AG08396 (cell line): ENCODE results near the gene PRKAB2.
A peak's percentile ranks its signal among the peaks of the same experiment; 100 is the strongest.
"Not testable (repeated sequence)": the region's sequence is repeated elsewhere in the genome, so short reads cannot be mapped to it uniquely, and the experiment has no call there.

ENCODE experiments used
- DNase-seq: peaks from one replicate; pipeline ENCODE4 v3.0.0; 2012; ENCODE audit warnings: low spot score, mixed read lengths

Gene PRKAB2

DNA sequence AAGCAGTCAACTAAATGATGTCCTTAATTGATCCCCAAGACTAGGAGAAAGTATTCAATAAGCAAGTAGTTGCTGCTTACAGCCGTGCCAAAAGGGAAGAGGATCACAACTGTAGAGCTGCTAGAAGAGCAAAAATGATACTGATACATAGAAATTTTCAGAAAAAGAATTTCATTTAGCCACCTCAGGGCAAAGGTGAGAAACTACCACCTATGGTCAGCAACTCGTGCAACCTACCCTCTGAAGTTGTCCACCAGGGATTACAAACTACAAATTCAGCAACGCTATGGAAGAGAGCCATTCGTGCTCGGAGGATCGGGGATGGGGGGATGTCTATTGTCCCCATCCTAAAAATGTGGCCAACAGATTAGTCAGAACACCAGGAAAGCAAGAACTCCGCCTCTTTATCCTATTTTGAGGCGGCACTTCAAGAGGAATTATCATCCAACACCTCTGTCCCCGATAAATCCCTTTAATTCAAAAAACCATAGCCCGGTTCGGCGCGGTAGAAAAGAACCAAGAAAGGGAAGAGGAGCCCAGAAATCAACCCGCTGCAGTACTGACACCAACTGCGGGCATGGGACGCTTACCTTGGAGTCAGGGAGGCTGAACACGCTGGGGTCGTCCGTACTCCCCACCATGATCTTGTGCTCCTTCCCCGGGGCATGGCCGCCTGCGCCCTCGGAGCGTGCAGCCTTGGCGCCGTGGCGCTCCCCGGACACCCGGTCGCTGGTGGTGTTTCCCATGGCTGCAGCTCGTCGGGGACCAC, 687 bp downstream of the PRKAB2 start:
- DNase-seq, result peak; percentile 17

DNA sequence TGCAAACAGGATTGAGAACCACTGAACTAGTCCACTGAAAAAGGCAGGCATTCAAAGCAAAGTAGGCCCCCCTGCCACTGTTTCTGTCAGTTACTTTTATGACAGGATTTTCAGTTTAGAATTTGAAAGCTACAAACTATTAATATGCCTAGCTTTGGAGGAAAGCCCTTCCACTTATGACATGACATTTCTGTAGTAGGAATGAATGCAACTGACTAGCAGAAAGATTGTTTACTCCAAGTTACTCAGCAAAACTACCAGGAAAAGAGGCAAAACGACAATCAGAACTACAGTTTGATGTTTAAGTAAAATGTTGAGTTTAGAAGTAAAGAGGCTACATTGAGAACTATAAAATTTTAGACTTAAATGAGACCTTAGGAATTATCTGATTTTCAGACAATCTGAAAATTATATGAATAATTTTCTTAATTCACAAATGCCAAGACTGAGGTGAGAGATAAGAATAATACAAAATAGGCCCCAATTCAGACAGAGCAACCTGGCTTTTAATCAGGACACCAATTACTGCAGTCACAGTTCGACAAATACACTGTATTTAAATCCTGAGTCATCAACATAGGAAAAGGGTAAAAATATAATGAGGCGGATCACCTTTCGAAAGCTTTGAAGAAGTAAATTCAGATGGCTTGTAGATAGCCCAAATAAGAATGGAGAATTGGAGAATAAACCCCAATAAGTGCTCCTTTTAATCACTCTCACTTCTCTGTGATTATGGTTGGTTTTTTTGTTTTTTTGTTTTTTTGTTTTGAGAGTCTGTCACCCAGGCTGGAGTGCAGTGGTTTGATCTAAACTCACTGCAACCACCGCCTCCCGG, 2.2 kb downstream of the PRKAB2 start:
- no peak for DNase-seq

DNA sequence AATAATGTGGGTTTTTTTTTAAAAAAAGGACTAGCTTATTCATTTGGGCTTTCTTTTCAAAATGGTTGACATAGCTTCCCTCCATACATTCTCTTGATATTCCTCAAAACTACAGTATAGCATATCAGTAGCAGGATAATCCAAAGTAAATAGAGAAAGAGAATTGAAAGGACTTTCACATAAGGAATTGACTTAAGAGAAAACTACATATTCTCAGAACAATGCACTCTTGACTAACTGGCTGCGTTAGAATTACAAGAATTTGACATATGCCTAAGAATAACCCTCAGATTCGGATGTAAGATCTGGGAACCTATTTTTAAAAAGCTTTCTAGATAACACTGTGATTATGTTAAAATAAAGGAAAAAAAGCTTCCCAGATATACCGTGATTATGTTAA, 3.1 kb downstream of the PRKAB2 start:
- no peak for DNase-seq

DNA sequence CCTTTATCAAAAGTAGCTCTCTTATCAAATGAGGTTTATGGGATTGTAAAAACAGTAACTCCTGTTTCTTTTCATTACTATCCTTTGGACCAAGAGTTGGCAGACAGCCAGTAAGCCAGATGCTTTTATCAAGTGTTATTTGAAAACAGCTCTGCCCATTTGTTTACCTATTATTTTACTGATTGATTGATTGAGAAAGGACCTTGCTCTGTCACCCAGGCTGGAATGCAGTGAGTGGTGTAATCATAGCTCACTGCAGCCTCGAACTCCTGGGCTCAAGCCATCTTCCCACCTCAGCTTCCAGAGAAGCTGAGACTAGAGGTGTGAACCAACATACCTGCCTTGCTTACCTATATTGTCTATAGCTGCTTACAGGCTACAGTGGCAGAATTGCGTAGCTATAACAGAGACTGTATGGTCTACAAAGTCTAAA, 3.6 kb downstream of the PRKAB2 start:
- no peak for DNase-seq

DNA sequence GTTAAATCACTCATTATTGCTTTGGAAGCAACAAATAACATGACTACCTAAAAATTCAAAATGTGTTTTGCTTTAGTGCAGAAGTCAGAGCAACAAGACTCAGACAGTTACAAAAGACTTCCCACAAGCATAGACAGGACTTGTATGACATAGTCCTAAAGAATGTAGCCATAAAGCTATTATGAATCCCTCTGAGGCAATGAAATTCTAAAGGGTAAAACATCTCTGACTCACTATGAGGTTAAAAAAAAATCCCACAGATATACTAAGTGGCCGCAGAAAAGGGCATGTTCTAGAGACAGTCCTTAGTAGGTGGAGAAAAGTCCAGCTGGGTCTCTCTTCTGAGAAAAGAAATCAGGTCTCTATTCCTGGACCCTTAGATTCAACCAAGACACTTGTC, 4.9 kb downstream of the PRKAB2 start:
- peak; percentile 80 for DNase-seq

DNA sequence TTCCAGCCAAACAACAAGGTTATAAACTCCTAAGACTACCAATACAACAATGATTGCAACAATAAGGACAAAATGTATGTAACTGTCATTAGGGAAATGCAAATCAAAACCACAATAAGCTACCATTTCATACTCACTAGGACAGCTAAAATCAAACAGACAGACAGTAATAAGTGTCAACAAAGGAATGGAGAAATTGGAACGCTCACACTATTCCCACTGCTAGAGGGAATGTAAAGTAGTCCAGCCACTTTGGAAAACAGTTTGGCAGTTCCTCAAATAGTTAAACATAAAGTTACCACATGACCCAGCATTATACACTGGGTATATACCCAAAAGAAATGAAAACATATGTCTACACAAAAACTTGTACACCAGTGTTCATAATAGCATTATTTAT, 9.3 kb downstream of the PRKAB2 start:
- no peak for DNase-seq

DNA sequence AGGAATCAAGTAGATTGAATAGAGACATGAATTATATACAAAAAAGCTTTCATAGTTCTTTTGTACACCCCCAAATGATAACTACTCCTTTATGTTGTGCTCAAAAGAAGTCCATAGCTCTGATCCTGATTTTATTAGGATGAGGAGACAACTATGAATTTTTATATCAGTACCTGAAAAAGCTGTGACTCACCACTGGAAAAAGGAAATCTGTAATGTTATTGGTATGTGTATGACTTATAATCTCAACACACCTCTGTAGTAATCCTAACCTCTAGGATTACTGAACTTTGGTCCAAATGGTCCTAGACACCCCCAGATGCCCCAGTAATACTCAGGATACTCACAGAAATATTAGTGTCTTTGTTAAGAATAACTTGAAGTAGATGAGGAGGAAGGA, 10.2 kb downstream of the PRKAB2 start:
- DNase-seq, result no peak

DNA sequence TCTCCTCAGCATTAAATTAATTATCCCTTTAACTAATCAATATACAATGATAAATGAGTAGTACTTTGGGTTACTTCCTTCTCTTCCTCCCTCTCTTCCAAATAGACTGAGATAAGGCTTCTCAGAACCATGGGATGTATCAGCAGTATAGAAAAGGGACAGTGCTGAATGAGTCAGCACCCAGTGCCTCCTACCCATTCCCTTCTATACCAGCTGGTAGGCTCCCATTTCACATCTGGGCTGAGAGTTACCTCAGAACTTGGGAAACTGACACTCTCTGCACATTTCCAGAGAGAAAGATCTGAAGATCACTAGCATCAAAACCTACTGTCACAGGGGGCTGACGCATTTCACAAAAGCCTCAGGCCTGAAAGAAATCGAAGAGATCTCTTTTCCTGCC, 15.2 kb downstream of the PRKAB2 start:
- not testable (repeated sequence) for DNase-seq

DNA sequence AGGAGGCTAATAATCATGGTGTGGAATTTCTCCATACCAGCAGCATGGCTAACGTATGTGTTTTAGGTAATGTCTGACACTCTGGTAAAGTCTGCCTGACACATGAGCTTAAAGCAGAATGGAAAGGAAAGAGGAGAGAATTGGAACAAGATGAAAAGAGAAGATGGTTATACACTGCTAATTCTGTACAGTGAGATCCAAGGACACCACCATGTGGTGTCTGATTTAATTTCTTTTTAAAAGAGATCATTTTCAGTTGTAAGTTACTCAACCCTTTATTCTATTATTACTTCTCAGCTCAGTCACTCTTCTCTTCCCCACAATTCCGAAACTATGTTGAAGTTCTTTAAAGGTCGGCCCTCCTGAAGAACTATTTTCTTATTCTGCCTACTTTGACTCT, 15.6 kb downstream of the PRKAB2 start:
- no peak for DNase-seq

DNA sequence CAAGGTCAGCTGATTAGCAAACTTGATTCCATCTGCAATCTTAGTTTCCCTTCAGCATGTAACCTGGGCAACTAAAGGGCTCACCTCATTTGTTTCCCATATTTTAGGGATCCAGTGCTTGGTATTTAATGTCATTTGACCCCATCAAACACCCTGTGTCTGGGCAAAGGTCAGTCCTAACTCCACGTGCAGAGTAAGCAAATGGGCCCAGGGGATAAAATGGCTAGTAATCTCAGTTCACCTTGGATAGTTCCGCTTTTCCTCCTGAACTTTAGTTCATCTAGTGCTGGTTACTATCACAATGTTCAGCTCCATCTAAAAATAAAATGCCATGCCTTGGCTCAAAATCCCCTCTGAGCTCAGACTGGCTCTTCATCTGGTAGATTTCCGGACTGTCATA, 19.5 kb downstream of the PRKAB2 start:
- no peak for DNase-seq

DNA sequence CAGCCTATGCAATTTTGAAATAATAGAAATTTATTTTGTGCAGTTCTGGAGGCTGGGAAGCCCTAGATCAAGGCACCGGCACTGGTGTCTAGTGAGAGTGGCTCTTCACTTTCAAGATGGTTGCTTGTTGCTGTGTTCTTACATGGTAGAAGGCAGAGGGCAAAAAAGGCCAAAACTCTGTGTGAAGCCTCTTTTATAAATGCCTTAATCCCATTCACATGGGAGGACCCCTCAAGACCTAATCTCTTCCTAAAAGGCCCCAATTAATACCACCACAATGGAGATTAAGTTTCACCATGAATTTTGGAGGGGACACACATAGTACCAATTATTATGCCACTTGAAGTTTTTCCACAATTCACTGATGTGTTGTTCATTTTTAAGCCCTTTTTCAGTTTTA, 21.0 kb downstream of the PRKAB2 start:
- no peak for DNase-seq

DNA sequence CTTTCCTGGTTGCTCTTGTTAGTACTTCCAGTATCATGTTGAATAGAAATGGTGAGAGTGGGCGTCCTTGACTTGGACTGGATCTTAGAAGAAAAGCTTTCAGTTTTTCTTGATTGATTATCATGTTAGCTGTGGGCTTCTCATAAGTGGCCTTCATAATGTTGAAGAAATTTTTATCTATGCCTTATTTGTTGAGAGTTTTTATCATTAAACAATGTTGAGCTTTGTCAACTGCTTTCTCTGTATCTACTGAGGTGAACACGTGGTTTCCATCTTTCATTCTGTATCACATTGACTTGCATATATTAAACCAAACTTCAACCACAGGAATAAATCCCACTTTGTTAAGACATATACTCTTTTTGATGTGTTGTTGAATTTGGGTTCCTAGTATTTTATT, 29.4 kb downstream of the PRKAB2 start:
- DNase-seq, result no peak

DNA sequence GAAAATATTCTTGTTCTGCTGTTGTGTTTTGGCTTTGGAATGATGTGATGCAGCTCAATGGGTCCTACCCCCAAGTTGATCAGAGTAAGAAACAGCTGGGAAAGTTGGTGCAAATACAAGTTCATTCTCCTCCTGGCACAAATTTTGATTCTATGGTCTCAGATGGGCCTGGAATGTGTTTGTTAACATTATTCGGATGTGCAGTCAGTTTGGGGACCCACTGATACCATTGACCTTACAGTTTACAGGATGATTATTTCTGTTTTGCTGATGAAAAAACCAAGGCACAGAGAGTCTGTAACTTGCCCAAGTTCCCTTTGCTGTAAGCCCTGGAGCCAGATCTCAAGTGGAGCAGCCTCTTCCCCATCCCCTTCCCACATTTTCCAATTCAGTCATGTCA, 41.5 kb downstream of the PRKAB2 start:
- DNase-seq, result not testable (repeated sequence)

DNA sequence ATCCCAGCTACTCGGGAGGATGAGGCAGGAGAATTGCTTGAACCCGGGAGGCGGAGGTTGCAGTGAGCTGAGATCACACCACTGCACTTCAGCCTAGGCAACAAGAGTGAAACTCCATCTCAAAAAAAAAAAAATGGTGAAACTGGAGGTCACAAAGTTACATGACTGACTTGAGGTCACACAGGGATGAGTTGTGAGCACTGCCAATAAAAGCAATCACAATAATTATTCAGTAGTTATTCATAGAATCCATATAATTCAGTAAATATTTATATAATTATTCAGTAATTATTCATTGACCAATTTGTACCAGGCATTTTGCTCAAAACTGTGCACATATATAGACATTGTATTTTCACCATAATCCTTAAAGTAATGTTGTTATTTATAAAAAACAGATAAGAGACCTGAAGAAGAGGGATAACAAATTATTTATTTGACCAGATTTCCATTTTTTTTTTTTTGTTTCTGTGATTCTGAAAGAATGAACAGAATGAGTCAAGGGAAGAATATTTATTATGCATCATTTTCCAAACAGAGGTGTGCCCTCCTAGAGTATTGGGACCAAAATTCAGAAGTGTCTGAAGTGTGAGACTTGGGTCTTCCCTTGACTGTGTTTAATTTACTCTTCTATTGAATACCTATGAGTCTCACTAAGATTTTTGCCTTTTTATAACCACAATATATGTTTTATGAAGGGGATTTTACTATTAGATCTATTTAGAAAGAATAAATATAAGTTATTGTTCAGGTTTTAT, 43.0 kb downstream of the PRKAB2 start:
- DNase-seq, result no peak

DNA sequence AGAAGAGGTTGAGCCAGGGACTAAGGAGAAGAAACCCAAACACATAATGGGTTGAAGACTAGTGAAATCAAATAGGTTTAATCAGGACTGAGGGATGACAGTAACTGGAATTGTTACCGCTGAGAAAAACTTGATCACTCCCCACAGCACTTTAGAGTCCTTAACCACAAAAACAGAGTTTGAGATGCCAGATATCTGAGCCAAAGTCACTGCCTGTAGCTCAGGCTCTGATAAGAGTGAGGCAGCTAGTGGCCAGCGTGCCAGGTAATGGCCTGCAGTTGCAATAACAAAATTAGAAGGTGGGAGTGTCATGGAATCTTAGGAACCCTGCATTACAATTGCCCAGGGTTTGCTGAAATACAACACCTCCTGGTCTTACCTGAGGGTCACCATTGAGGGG, 48.0 kb downstream of the PRKAB2 start:
- DNase-seq, result no peak

DNA sequence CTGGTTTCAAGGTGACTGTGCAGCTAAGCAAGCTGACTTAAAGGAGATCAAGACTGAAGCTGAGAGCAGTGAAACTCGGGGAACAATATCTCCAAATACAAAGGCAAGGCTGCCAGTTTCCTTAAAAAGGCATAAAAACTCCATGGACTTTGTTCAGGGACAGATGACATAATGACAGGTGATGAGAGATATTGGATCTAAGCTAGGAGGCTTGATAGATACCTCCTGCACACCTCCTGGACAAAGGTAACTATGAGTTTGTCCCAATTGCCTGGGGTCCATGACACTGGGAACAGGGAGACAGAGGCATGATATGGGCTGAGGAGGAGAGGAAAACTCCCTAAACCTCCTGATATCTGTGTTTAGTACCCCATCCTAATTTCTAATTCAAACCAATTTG, 55.2 kb downstream of the PRKAB2 start:
- DNase-seq, result no peak

DNA sequence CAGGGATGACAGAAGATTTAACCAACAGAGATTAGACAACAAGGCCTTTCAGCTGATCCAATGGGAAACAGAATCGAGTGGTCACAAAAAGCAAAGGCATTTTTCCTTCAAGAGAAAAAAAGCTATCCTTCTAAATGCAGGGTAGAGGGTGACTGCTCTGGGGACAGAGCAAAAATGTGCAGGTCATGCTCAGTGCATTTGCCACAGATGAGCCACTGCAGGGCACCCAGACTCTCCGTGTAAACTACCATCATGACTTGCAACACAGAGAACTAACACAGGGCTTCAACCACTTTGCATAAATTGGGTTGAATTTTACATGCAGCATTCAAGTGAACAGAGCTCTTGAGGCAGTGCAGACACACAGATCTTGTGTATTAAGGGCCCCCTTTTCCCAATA, 56.8 kb downstream of the PRKAB2 start:
- no peak for DNase-seq

DNA sequence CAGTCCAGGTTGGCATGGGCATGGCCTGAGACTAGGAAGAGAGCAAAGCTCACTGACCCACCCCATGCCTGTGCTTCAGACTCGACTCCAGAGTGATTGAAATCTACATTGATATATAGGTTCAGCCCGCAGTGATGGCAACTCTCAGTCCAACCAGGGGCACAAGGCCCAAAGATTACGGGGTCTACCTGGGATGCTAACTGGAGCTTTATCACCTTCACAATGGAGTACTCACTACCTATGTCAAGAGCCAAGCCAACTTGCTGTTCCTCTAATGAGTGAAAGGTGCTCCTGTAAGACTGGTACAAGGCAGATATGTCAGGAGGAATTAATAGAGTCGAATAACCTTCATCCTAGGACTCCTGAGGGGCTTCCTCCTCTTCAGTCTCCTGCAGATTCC, 57.2 kb downstream of the PRKAB2 start:
- DNase-seq, result not testable (repeated sequence)

DNA sequence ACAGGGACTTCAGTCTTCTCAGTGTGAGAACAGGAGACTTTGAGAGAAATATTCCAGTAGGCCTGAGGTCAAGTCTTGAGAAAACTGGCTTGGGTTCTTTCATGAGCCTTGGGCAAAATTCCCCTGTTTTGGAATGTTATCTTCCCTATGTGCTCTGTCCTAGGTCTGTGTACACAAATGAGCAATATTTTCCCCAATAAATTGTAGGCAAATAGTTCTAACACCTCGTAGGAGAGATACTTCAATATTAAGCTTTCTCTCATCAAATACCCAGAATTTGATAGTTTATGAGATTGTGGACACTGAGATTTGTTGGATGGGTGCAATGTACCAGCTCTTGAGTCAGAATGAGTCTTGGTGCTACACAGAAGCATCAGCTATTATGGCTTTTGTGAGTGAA, 57.9 kb downstream of the PRKAB2 start:
- not testable (repeated sequence) for DNase-seq

DNA sequence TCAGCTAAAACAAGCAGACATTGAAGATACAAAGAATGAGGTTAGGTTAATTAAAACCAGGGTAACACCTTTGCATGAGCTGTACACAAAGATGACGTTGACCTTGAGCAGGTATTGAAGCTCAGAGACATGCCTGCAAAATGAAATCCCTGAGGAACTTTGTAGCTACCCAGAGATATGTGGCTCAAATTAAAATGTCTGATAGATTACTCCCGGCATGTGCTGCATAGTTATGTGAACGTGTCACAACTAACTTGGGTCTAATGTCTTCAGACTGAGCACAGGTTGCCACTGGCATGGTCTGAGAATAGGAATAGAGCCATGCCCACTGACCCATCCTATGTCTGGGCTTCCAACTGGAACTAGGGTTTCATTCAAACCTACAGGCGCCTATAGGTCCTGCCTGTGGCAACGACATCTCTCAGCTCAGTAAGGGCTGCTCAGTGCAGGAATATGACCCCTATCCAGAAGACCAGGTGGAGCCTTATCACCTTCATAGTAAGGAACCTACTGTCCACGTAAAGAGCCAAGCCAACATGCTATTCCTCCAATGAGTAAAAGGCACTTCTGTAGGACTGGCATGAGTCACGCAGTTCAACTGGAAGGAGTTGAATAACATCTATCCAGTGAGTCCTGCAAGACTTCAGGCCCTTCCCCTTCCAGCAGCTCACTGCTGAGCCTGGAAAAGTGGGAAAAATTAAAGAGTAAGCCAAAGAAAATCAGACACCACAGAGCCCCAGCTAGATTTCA, 60.7 kb downstream of the PRKAB2 start:
- no peak for DNase-seq

DNA sequence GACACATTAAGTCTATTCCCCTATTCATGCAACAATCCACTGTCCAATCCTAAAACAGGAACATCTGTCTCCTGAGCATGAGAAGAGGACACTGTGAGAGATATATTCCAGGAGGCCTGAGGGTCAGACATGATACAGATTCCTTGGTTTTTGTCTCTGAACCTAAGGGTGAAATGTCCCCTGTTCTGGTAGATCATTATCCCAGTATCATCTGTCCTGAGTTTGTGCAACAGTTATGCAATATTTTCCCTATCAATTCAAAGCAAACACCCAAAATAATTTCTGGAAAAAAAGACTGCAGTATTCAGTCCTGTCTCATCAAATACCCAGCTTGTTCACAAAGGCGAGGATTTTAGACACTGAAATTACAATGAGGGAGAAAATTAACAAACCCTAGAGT, 61.4 kb downstream of the PRKAB2 start:
- DNase-seq, result no peak

DNA sequence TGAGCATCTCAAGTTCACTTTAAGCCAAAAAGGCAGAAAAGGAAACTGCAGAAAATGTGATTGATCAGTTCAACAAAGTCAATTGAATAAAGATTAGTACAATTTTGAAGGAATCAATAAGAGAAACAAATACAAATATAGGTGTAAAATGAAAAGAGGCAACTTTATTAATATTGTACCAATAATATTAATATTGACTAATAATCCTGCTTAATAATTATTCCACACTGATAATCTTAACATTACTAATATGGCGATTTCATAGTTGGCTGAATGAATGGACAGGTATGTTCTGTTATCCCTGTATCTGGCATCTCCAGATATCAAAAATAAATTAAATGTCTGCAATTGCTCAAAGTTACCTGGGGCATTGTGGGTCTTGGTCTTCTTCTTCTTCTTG, 61.8 kb downstream of the PRKAB2 start:
- DNase-seq, result no peak
